Measurements from ENCODE around the gene OPALIN. TPM values are rescaled to one million over a fixed set of nuclear protein-coding genes. Genes with fewer than 3 reads are reported as not detected.

Gene OPALIN
- total and polyA plus RNA-seq, 10 donors, result not detected

GRCh38 chr10:96306516-96306915 is 52.3 kb downstream of the OPALIN start:
- peak; percentile 89 for DNase-seq
- H3K36me3 ChIP-seq, result no peaks in the 10 kb centered on the region
- H3K4me1 ChIP-seq, result peaks cover 3 to 18% (median 13%) of the 10 kb centered on the region in 6 donors
- intact Hi-C loops (cut with DNase I; ENCODE audit: low total_unique reads), result no loop called here
- 11 to 20% (median 15%) methylated on average over 8 of the region's 8 CpGs for WGBS, 5 donors
- TF ChIP-seq POLR2A (IDR thresholded peaks at IDR 0.05), result no peak
- peak in 2 of 3 donors; percentile 37 to 67 for TF ChIP-seq POLR2AphosphoS5 (IDR thresholded peaks at IDR 0.05)
- no peaks in the 10 kb centered on the region for H3K9me3 ChIP-seq
- H3K27me3 ChIP-seq (replicated peaks in 1 of 7), result peaks cover 0 to 18% (median 0%) of the 10 kb centered on the region in 7 donors
- H3K27ac ChIP-seq, result peak overlapping the region in 4 of 8 donors; percentile 13 to 42 (median 27)
- no peak overlapping the region for H3K4me3 ChIP-seq

- TF ChIP-seq POLR2A (IDR thresholded peaks at IDR 0.05), result no peak
- no peak for TF ChIP-seq POLR2AphosphoS5 (IDR thresholded peaks at IDR 0.05)
- TF ChIP-seq, protein P1, sequence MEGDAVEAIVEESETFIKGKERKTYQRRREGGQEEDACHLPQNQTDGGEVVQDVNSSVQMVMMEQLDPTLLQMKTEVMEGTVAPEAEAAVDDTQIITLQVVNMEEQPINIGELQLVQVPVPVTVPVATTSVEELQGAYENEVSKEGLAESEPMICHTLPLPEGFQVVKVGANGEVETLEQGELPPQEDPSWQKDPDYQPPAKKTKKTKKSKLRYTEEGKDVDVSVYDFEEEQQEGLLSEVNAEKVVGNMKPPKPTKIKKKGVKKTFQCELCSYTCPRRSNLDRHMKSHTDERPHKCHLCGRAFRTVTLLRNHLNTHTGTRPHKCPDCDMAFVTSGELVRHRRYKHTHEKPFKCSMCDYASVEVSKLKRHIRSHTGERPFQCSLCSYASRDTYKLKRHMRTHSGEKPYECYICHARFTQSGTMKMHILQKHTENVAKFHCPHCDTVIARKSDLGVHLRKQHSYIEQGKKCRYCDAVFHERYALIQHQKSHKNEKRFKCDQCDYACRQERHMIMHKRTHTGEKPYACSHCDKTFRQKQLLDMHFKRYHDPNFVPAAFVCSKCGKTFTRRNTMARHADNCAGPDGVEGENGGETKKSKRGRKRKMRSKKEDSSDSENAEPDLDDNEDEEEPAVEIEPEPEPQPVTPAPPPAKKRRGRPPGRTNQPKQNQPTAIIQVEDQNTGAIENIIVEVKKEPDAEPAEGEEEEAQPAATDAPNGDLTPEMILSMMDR (IDR thresholded peaks at IDR 0.05 in 8 of 11, conservative IDR thresholded peaks at IDR 0.05 in 3 of 11), result no peak
- Histone ChIP-seq H3K9me3 (no peaks in the 10 kb centered on the region), H3K4me1 (peaks cover 3 to 32% (median 14%) of the 10 kb centered on the region in 6 donors), H3K27me3 (replicated peaks in 1 of 7) (peaks cover 0 to 18% (median 0%) of the 10 kb centered on the region in 7 donors), H3K4me3 (no peak overlapping the region), H3K27ac (no peak overlapping the region), H3K36me3 (no peaks in the 10 kb centered on the region)
- DNase-seq, result no peak
- intact Hi-C loops (cut with DNase I; ENCODE audit: low total_unique reads), result no loop called here
- 62 to 83% (median 82%) methylated on average over 3 of the region's 3 CpGs for WGBS, 5 donors
Observed at GRCh38 chr10:96305019-96305418, 53.8 kb downstream of the OPALIN start.

DNA sequence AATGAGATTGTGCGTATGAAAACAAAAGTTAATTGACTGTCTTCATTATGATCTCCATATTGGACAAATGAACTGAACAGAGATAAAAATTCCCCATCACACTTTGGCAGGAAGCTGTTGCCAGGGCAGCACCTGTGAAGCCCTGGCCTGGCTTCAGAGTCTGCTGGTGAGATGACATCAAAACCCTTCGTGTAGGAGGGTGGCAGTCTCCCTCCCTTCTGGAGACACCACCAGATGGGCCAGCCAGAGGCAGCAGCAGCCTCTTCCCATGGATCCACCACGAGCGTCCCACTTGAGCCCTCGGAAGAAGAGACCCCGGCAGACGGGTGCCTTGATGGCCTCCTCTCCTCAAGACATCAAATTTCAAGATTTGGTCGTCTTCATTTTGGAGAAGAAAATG is 54.6 kb downstream of the OPALIN start, which contains the start of gene DNTT:
DNTT (plus strand) TSS at position 205 of the 400 bp plus-strand sequence; CDS start at position 269, 64 bp downstream.
- 54 to 83% (median 78%) methylated on average over 8 of the region's 8 CpGs for WGBS, 5 donors
- Histone ChIP-seq H3K36me3 (no peaks in the 10 kb centered on the region), H3K4me3 (no peak within 1 kb of the TSS), H3K27me3 (replicated peaks in 1 of 7) (peaks cover 0 to 18% (median 0%) of the 10 kb centered on the region in 7 donors), H3K9me3 (no peaks in the 10 kb centered on the region), H3K4me1 (peaks cover 4 to 40% (median 22%) of the 10 kb centered on the region in 6 donors), H3K27ac (no peak within 1 kb of the TSS)
- intact Hi-C loops (cut with DNase I; ENCODE audit: low total_unique reads), result no loop called here
- no peak for DNase-seq
- TF ChIP-seq POLR2AphosphoS5 (IDR thresholded peaks at IDR 0.05) (no peak), POLR2A (IDR thresholded peaks at IDR 0.05) (no peak)
- TF ChIP-seq, protein P1 (IDR thresholded peaks at IDR 0.05 in 8 of 11, conservative IDR thresholded peaks at IDR 0.05 in 3 of 11), result no peak

DNA sequence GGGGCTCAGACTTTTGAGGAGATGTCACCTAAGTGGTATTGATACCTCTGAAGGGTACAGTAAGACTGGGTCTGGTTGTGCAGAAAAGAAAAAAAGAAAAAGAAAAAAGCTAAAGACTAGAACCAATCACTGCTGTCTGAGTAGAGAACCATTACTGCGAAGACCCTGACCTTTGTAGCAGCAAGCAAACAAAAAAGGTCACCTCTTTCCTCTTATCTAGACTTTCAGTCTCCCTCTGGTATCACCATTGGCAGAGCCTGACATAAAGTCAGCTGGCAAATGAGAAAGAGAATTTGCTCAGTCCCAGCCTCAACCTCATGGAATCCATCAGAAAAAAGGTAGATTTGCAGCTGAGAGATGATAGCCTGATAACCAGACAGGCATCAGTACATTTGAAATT is 57.2 kb downstream of the OPALIN start:
- no peak for DNase-seq
- H3K36me3 ChIP-seq, result no peaks in the 10 kb centered on the region
- TF ChIP-seq POLR2AphosphoS5 (IDR thresholded peaks at IDR 0.05) (no peak), POLR2A (IDR thresholded peaks at IDR 0.05) (no peak)
- TF ChIP-seq, protein P1 (IDR thresholded peaks at IDR 0.05 in 8 of 11, conservative IDR thresholded peaks at IDR 0.05 in 3 of 11), result no peak
- H3K4me1 ChIP-seq, result peaks cover 3 to 37% (median 19%) of the 10 kb centered on the region in 6 donors
- H3K27ac ChIP-seq, result no peak overlapping the region
- intact Hi-C loops (cut with DNase I; ENCODE audit: low total_unique reads), result no loop called here
- H3K9me3 ChIP-seq, result no peaks in the 10 kb centered on the region
- peaks cover 0 to 17% (median 0%) of the 10 kb centered on the region in 7 donors for H3K27me3 ChIP-seq (replicated peaks in 1 of 7)
- no peak overlapping the region for H3K4me3 ChIP-seq
- 46 to 68% (median 64%) methylated on average over 1 of the region's 1 CpG for WGBS, 5 donors

Measured in spleen (tissue), 11 donors.